Left cardiac atrium (tissue), 4 donors: ENCODE measurements around the gene NHERF2. TPM values are rescaled to one million over a fixed set of nuclear protein-coding genes. Genes with fewer than 3 reads are reported as not detected.
"Not testable (repeated sequence)": the region's sequence is repeated elsewhere in the genome, so short reads cannot be mapped to it uniquely, and the experiment has no call there.

Source experiments
- ATAC-seq, 2 donors: fragments of 200-7000 bp; cut with Tn5 transposase; one replicate each; pipeline ENCODE4 v1.9.1; 2020; ENCODE audit warnings: mild to moderate bottlenecking in 2 of 2, moderate library complexity in 2 of 2
- DNase-seq: peaks from one replicate; pipeline ENCODE4 v3.0.0-alpha.2; 2020
- intact Hi-C, 2 donors: fragments of 100-400 bp; cut with DNase I; formaldehyde crosslinking; loops; one replicate each; pipeline versions ENCODE4 v1.14.1 to v1.15.1; 2022 to 2023
- total RNA-seq, 2 donors: library from RNA; stranded (reverse); fragmentation: NEBNext Ultra II Directional; extraction: Animal tissue kit (Norgen Biotek cat#: 25700); gene quantifications; one replicate each; pipeline ENCODE4 v1.2.1, GENCODE V29; 2021
- donor health status: DM: no; HTN: yes; CAD: no.
- donor health status: DM: no; HTN: yes; CAD: no; lungs with severe emphysema.
- donor health status: DM: yes; HTN: yes; CAD: no.
- donor health status: Dilated cardiomyopathy.

Gene NHERF2
- total RNA-seq, 2 donors from 2014 or later, result 164 to 242 TPM

GRCh38 chr16:2019921-2020831, 6.5 kb upstream of the NHERF2 start:
- intact Hi-C loops, result loop anchor here in 1 of 2 donors (5.0 kb wide), 1 partner anchor 122 kb away; no protein-coding TSS in a partner anchor
- DNase-seq (no peak), ATAC-seq (no peak)

GRCh38 chr16:2022723-2023091, 4.0 kb upstream of the NHERF2 start:
- DNase-seq (no peak), ATAC-seq (peak; percentile 5 to 45)
- intact Hi-C loops, result loop anchor here (2.0 to 5.0 kb wide), 2 partner anchors 118 to 120 kb away; no protein-coding TSS in a partner anchor

GRCh38 chr16:2023092-2024031, 3.3 kb upstream of the NHERF2 start:
- ATAC-seq, result peak; percentile 89 to 90
- DNase-seq, result peak; percentile 93
- intact Hi-C loops, result loop anchor here (2.0 to 5.0 kb wide), 2 partner anchors 117 to 119 kb away; no protein-coding TSS in a partner anchor

GRCh38 chr16:2024032-2024420, 2.7 kb upstream of the NHERF2 start:
- intact Hi-C loops, result loop anchor here in 1 of 2 donors (5.0 kb wide), 1 partner anchor 118 kb away; no protein-coding TSS in a partner anchor
- DNase-seq, result no peak

GRCh38 chr16:2025251-2025650, 1.5 kb upstream of the NHERF2 start:
- ATAC-seq, result no peak
- intact Hi-C loops, result no loop called here
- no peak for DNase-seq

More at GRCh38 chr16:2024032-2024420, 2.7 kb upstream of the NHERF2 start:
- ATAC-seq, result no peak

- DNase-seq (no peak), ATAC-seq (no peak)
- intact Hi-C loops, result no loop called here
Measured at GRCh38 chr16:2025878-2026460, 733 bp upstream of the NHERF2 start.

- ATAC-seq, result peak in 1 of 2 donors; percentile 3
- DNase-seq, result peak; percentile 37
- intact Hi-C loops, result no loop called here
Measured at GRCh38 chr16:2027024-2028010, 615 bp downstream of the NHERF2 start.

GRCh38 chr16:2028146-2028545, 1.4 kb downstream of the NHERF2 start:
- ATAC-seq (no peak), DNase-seq (peak; percentile 16)
- intact Hi-C loops, result no loop called here

GRCh38 chr16:2028620-2029220, 2.0 kb downstream of the NHERF2 start:
- ATAC-seq (no peak), DNase-seq (peak; percentile 14)
- intact Hi-C loops, result no loop called here

- intact Hi-C loops, result no loop called here
- ATAC-seq, result no peak
- no peak for DNase-seq
Measured at GRCh38 chr16:2029350-2029749, 2.6 kb downstream of the NHERF2 start.

GRCh38 chr16:2030036-2030435, 3.3 kb downstream of the NHERF2 start:
- intact Hi-C loops, result no loop called here
- ATAC-seq, result no peak
- DNase-seq, result no peak

GRCh38 chr16:2031081-2031577, 4.4 kb downstream of the NHERF2 start:
- ATAC-seq (peak in 1 of 2 donors; percentile 9), DNase-seq (peak; percentile 80)

GRCh38 chr16:2032285-2033056, 5.8 kb downstream of the NHERF2 start:
- ATAC-seq, result peak in 1 of 2 donors; percentile 19
- intact Hi-C loops, result no loop called here
- peak; percentile 59 for DNase-seq

More at GRCh38 chr16:2031081-2031577, 4.4 kb downstream of the NHERF2 start:
- intact Hi-C loops, result no loop called here

GRCh38 chr16:2033057-2033908, 6.6 kb downstream of the NHERF2 start:
- intact Hi-C loops, result no loop called here
- peak; percentile 55 to 68 for ATAC-seq
- DNase-seq, result peak; percentile 79

- intact Hi-C loops, result not testable (repeated sequence)
Measured at GRCh38 chr16:2033909-2034695, 7.4 kb downstream of the NHERF2 start.

More at GRCh38 chr16:2033909-2034695, 7.4 kb downstream of the NHERF2 start:
- peak; percentile 26 for DNase-seq
- ATAC-seq, result not testable (repeated sequence)
